COLO829 (cell line): ENCODE measurements around the gene RFTN1.

ENCODE experiments used
- DNase-seq: peaks from one replicate; pipeline ENCODE4 v3.0.0; 2012; ENCODE audit warnings: low spot score

Gene RFTN1

GRCh38 chr3:16377196-16377595 lies 136.3 kb downstream of the RFTN1 start:
- no peak for DNase-seq

GRCh38 chr3:16375891-16376290 lies 137.6 kb downstream of the RFTN1 start:
- no peak for DNase-seq

- DNase-seq = no peak
Observed at GRCh38 chr3:16374935-16375245, 138.6 kb downstream of the RFTN1 start.

GRCh38 chr3:16374047-16374934 lies 139.2 kb downstream of the RFTN1 start:
- DNase-seq = no peak

GRCh38 chr3:16373341-16373946 lies 140.1 kb downstream of the RFTN1 start:
- DNase-seq = no peak

GRCh38 chr3:16372362-16373292 lies 140.9 kb downstream of the RFTN1 start:
- DNase-seq = peak; percentile 6

GRCh38 chr3:16370872-16371740 lies 142.4 kb downstream of the RFTN1 start:
- no peak for DNase-seq

GRCh38 chr3:16370503-16370871 lies 143.0 kb downstream of the RFTN1 start:
- no peak for DNase-seq

- no peak for DNase-seq
Observed at GRCh38 chr3:16369885-16370284, 143.6 kb downstream of the RFTN1 start.

GRCh38 chr3:16369276-16369675 lies 144.2 kb downstream of the RFTN1 start:
- DNase-seq = no peak

- DNase-seq = no peak
Observed at GRCh38 chr3:16366581-16366980, 146.9 kb downstream of the RFTN1 start.

- no peak for DNase-seq
Observed at GRCh38 chr3:16365491-16366128, 147.9 kb downstream of the RFTN1 start.

- DNase-seq = no peak
Observed at GRCh38 chr3:16364963-16365362, 148.5 kb downstream of the RFTN1 start.

GRCh38 chr3:16364323-16364722 lies 149.2 kb downstream of the RFTN1 start:
- DNase-seq = no peak

- DNase-seq = no peak
Observed at GRCh38 chr3:16363636-16364035, 149.9 kb downstream of the RFTN1 start.

- no peak for DNase-seq
Observed at GRCh38 chr3:16362770-16363169, 150.7 kb downstream of the RFTN1 start.

GRCh38 chr3:16361087-16361486 lies 152.4 kb downstream of the RFTN1 start:
- DNase-seq = no peak

GRCh38 chr3:16359331-16359730 lies 154.2 kb downstream of the RFTN1 start:
- no peak for DNase-seq

- no peak for DNase-seq
Observed at GRCh38 chr3:16358336-16358735, 155.2 kb downstream of the RFTN1 start.

- no peak for DNase-seq
Observed at GRCh38 chr3:16357186-16358121, 156.0 kb downstream of the RFTN1 start.
